Measurements from ENCODE around the gene SPAG17. TPM values are rescaled to one million over a fixed set of nuclear protein-coding genes. Genes with fewer than 3 reads are reported as not detected.

SPAG17 gene
- total and polyA plus RNA-seq, 2 donors from 2014 or later: 8.7 to 10.4 TPM

- Histone ChIP-seq H3K4me1 (ENCODE audit: control insufficient read depth in 2 of 3, insufficient read depth in 2 of 3, low read depth in 1 of 3, low read length in 3 of 3) (no peaks in the 10 kb centered on the region), H3K9ac (ENCODE audit: low read length in 3 of 3) (no peak overlapping the region), H3K27me3 (ENCODE audit: control insufficient read depth, insufficient read depth, low read length) (no peaks in the 10 kb centered on the region), H3K27ac (ENCODE audit: low read depth in 2 of 2, low read length in 2 of 2) (no peak overlapping the region), H3K4me3 (ENCODE audit: low read length in 3 of 3) (no peak overlapping the region), H3K9me3 (ENCODE audit: control insufficient read depth in 2 of 3, insufficient read depth in 1 of 3, low read length in 3 of 3) (no peaks in the 10 kb centered on the region), H3K36me3 (ENCODE audit: control insufficient read depth in 2 of 3, insufficient read depth in 3 of 3, low read length in 3 of 3) (no peaks in the 10 kb centered on the region)
- FAIRE-seq: no peak
- DNase-seq: no peak
- intact Hi-C loops (cut with DNase I): no loop called here
- TF ChIP-seq CTCF (IDR thresholded peaks at IDR 0.05; ENCODE audit: borderline replicate concordance, extremely low read depth, insufficient read depth): no peak
Observed at GRCh38 chr1:118204105-118204504, 19.1 kb upstream of the SPAG17 start.

GRCh38 chr1:118202076-118202608 is 17.1 kb upstream of the SPAG17 start:
- H3K9me3 ChIP-seq (ENCODE audit: control insufficient read depth in 2 of 3, insufficient read depth in 1 of 3, low read length in 3 of 3): no peaks in the 10 kb centered on the region
- DNase-seq (no peak), FAIRE-seq (no peak)
- no peak overlapping the region for H3K27ac ChIP-seq (ENCODE audit: low read depth in 2 of 2, low read length in 2 of 2)
- no peaks in the 10 kb centered on the region for H3K4me1 ChIP-seq (ENCODE audit: control insufficient read depth in 2 of 3, insufficient read depth in 2 of 3, low read depth in 1 of 3, low read length in 3 of 3)
- H3K27me3 ChIP-seq (ENCODE audit: control insufficient read depth, insufficient read depth, low read length): no peaks in the 10 kb centered on the region
- no peak overlapping the region for H3K4me3 ChIP-seq (ENCODE audit: low read length in 3 of 3)
- H3K9ac ChIP-seq (ENCODE audit: low read length in 3 of 3): no peak overlapping the region
- intact Hi-C loops (cut with DNase I): no loop called here
- no peaks in the 10 kb centered on the region for H3K36me3 ChIP-seq (ENCODE audit: control insufficient read depth in 2 of 3, insufficient read depth in 3 of 3, low read length in 3 of 3)
- no peak for TF ChIP-seq CTCF (IDR thresholded peaks at IDR 0.05; ENCODE audit: borderline replicate concordance, extremely low read depth, insufficient read depth)

GRCh38 chr1:118201524-118201923 is 16.5 kb upstream of the SPAG17 start:
- Histone ChIP-seq H3K4me1 (ENCODE audit: control insufficient read depth in 2 of 3, insufficient read depth in 2 of 3, low read depth in 1 of 3, low read length in 3 of 3) (no peaks in the 10 kb centered on the region), H3K27ac (ENCODE audit: low read depth in 2 of 2, low read length in 2 of 2) (no peak overlapping the region), H3K4me3 (ENCODE audit: low read length in 3 of 3) (no peak overlapping the region), H3K9me3 (ENCODE audit: control insufficient read depth in 2 of 3, insufficient read depth in 1 of 3, low read length in 3 of 3) (no peaks in the 10 kb centered on the region), H3K36me3 (ENCODE audit: control insufficient read depth in 2 of 3, insufficient read depth in 3 of 3, low read length in 3 of 3) (no peaks in the 10 kb centered on the region), H3K9ac (ENCODE audit: low read length in 3 of 3) (no peak overlapping the region), H3K27me3 (ENCODE audit: control insufficient read depth, insufficient read depth, low read length) (no peaks in the 10 kb centered on the region)
- intact Hi-C loops (cut with DNase I): no loop called here
- FAIRE-seq: no peak
- DNase-seq: no peak
- no peak for TF ChIP-seq CTCF (IDR thresholded peaks at IDR 0.05; ENCODE audit: borderline replicate concordance, extremely low read depth, insufficient read depth)

- no peak overlapping the region for H3K9ac ChIP-seq (ENCODE audit: low read length in 3 of 3)
- no peak for TF ChIP-seq CTCF (IDR thresholded peaks at IDR 0.05; ENCODE audit: borderline replicate concordance, extremely low read depth, insufficient read depth)
- H3K4me3 ChIP-seq (ENCODE audit: low read length in 3 of 3): no peak overlapping the region
- intact Hi-C loops (cut with DNase I): no loop called here
- H3K27ac ChIP-seq (ENCODE audit: low read depth in 2 of 2, low read length in 2 of 2): no peak overlapping the region
- FAIRE-seq: no peak
- no peaks in the 10 kb centered on the region for H3K36me3 ChIP-seq (ENCODE audit: control insufficient read depth in 2 of 3, insufficient read depth in 3 of 3, low read length in 3 of 3)
- no peaks in the 10 kb centered on the region for H3K27me3 ChIP-seq (ENCODE audit: control insufficient read depth, insufficient read depth, low read length)
- no peak for DNase-seq
- H3K4me1 ChIP-seq (ENCODE audit: control insufficient read depth in 2 of 3, insufficient read depth in 2 of 3, low read depth in 1 of 3, low read length in 3 of 3): no peaks in the 10 kb centered on the region
- H3K9me3 ChIP-seq (ENCODE audit: control insufficient read depth in 2 of 3, insufficient read depth in 1 of 3, low read length in 3 of 3): no peaks in the 10 kb centered on the region
Observed at GRCh38 chr1:118200836-118201235, 15.8 kb upstream of the SPAG17 start.

All from kidney (tissue), 14 donors.